ENCODE results near the gene CRLF1. TPM values are rescaled to one million over a fixed set of nuclear protein-coding genes. Genes with fewer than 3 reads are reported as not detected.

Gene CRLF1
- total RNA-seq, 4 donors from 2014 or later: 41.5 to 153 (median 59.6) TPM

DNA sequence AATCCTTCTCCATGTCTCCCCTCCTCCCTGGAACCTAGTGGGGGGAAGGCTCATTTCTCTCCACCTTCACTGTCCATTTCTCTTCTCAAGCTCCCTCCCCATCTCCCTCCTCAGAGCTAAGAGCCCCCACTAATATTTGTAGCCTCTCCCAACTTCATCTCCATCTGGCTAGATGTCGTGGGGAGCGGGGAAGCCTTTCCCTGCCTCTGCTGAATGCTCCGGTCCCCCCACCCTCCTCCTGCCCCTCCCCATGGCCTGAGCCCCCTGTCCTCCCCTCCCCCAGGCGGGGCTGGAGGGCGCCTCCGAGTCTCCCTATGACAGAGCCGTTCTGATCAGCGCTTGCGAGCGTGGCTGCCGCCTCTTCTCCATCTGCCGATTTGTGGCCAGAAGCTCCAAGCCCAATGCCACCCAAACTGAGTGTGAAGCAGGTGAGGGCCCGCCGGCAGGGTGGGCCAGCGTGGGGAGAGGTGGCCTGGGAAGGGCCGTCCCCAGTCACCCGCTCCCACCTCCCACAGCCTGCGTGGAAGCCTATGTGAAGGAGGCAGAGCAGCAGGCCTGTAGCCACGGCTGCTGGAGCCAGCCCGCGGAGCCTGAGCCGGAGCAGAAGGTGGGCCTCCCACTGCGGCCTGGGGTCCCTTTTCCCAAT lies 7.1 kb upstream of the CRLF1 start:
- Histone ChIP-seq H3K4me3 (no peak overlapping the region), H3K4me1 (peaks cover 30 to 35% (median 31%) of the 10 kb centered on the region in 4 donors), H3K9me3 (no peaks in the 10 kb centered on the region), H3K36me3 (no peaks in the 10 kb centered on the region), H3K27ac (replicated peaks in 1 of 4) (no peak overlapping the region), H3K27me3 (peaks cover 7 to 93% (median 38%) of the 10 kb centered on the region in 4 donors)
- intact Hi-C loops (cut with DNase I): no loop called here
- TF ChIP-seq POLR2A (IDR thresholded peaks at IDR 0.05; ENCODE audit: low read depth) (no peak), CTCF (IDR thresholded peaks at IDR 0.05) (no peak), POLR2AphosphoS5 (IDR thresholded peaks at IDR 0.05) (no peak), EP300 (IDR thresholded peaks at IDR 0.05) (no peak)
- DNase-seq (ENCODE audit: extremely low spot score): no peak
- WGBS: 67% methylated on average over 12 of the region's 23 CpGs

- 5% methylated on average over 14 of the region's 70 CpGs for WGBS
- Histone ChIP-seq H3K4me1 (peaks cover 31 to 36% (median 34%) of the 10 kb centered on the region in 4 donors), H3K36me3 (no peaks in the 10 kb centered on the region), H3K27ac (replicated peaks in 1 of 4) (no peak within 1 kb of the TSS), H3K27me3 (peaks cover 7 to 96% (median 46%) of the 10 kb centered on the region in 4 donors), H3K9me3 (no peaks in the 10 kb centered on the region), H3K4me3 (peak within 1 kb of the TSS; percentile 58 to 63 (median 62))
- intact Hi-C loops (cut with DNase I): no loop called here
- DNase-seq (ENCODE audit: extremely low spot score): no peak
- no peak for TF ChIP-seq POLR2AphosphoS5 (IDR thresholded peaks at IDR 0.05)
- no peak for TF ChIP-seq EP300 (IDR thresholded peaks at IDR 0.05)
- TF ChIP-seq CTCF (IDR thresholded peaks at IDR 0.05): no peak
- TF ChIP-seq POLR2A (IDR thresholded peaks at IDR 0.05; ENCODE audit: low read depth): no peak
These were observed 6.4 kb upstream of the CRLF1 start, which contains the start of gene TMEM59L for GRCh38 chr19:18612772-18613588. Gene TMEM59L (plus strand): TSS chr19:18612870. CDS start chr19:18612959, 89 bp downstream.

DNA sequence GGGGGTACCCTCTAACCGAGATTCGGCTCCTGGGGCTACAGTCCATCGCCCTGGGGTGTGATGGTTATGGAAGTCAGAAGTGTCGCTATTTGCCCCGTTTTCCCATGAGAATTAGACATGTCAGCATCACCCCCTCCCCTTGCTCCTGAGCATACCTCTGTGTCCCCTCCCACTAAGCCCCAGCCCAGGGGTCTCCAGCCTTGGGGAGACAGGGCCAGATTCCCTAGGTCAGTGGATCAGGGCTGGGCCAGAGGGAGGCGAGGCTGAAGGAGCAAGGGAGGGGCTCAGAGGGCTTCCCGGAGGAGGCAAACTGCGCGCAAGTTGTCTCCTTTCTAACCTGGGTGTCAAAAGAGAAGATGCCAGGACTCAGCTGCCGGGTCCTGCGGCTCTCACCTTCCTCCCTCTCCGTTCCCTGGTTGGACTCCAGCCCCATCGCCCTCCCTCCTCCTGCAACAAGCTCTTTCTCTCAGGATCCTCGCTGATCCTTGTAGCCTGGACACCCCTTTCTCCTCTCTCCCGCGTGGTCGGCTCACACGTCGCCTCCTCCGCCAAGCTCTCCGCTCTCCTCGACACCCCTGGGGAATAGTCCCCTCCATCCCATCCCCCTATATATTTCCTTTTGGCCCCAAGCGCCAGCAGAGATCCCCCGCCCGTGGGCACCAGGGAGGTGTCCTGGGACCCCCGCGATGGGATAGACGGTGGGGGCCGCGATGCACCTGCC lies 5.6 kb upstream of the CRLF1 start:
- TF ChIP-seq POLR2A (IDR thresholded peaks at IDR 0.05; ENCODE audit: low read depth) (no peak), POLR2AphosphoS5 (IDR thresholded peaks at IDR 0.05) (no peak), CTCF (IDR thresholded peaks at IDR 0.05) (no peak), EP300 (IDR thresholded peaks at IDR 0.05) (no peak)
- no peaks in the 10 kb centered on the region for H3K36me3 ChIP-seq
- H3K4me1 ChIP-seq: peaks cover 39 to 44% (median 42%) of the 10 kb centered on the region in 4 donors
- H3K4me3 ChIP-seq: peak overlapping the region; percentile 58 to 63 (median 62)
- no peak overlapping the region for H3K27ac ChIP-seq (replicated peaks in 1 of 4)
- 5% methylated on average over 22 of the region's 30 CpGs for WGBS
- no peak for DNase-seq (ENCODE audit: extremely low spot score)
- H3K9me3 ChIP-seq: no peaks in the 10 kb centered on the region
- intact Hi-C loops (cut with DNase I): no loop called here
- peaks cover 9 to 96% (median 53%) of the 10 kb centered on the region in 4 donors for H3K27me3 ChIP-seq

- Histone ChIP-seq H3K27ac (replicated peaks in 1 of 4) (no peak overlapping the region), H3K36me3 (no peaks in the 10 kb centered on the region), H3K9me3 (no peaks in the 10 kb centered on the region), H3K27me3 (peaks cover 10 to 94% (median 57%) of the 10 kb centered on the region in 4 donors), H3K4me3 (peak overlapping the region; percentile 58 to 63 (median 62)), H3K4me1 (peaks cover 42 to 49% (median 46%) of the 10 kb centered on the region in 4 donors)
- no peak for TF ChIP-seq EP300 (IDR thresholded peaks at IDR 0.05)
- no peak for TF ChIP-seq POLR2AphosphoS5 (IDR thresholded peaks at IDR 0.05)
- TF ChIP-seq CTCF (IDR thresholded peaks at IDR 0.05): no peak
- no peak for DNase-seq (ENCODE audit: extremely low spot score)
- WGBS: 20% methylated on average over 11 of the region's 62 CpGs
- intact Hi-C loops (cut with DNase I): no loop called here
These were observed 4.9 kb upstream of the CRLF1 start for GRCh38 chr19:18611327-18612050.

Data from esophagus muscularis mucosa (tissue), 4 donors.